A549 (cell line): ENCODE data around the gene BST2.

ENCODE experiments used
- CTCF ChIP-seq: fragments of >200 bp; sonication (Bioruptor Twin); formaldehyde crosslinking; IDR thresholded peaks from 3 replicates; pipeline ENCODE4 v1.5.1; 2016
- POLR2A ChIP-seq: IDR thresholded peaks from 2 replicates; pipeline ENCODE4 v1.6.1; 2012; ENCODE audit warnings: mild to moderate bottlenecking, low read length
- TF ChIP-seq, protein P1 (sequence below): fragments of >200 bp; sonication (Bioruptor Twin); formaldehyde crosslinking; IDR thresholded peaks from 3 replicates; pipeline ENCODE4 v1.6.1; 2016

GRCh38 chr19:17421942-17422341 lies 16.5 kb upstream of the BST2 start:
- no peak for TF ChIP-seq CTCF
- TF ChIP-seq POLR2A, result no peak
- TF ChIP-seq, protein P1, sequence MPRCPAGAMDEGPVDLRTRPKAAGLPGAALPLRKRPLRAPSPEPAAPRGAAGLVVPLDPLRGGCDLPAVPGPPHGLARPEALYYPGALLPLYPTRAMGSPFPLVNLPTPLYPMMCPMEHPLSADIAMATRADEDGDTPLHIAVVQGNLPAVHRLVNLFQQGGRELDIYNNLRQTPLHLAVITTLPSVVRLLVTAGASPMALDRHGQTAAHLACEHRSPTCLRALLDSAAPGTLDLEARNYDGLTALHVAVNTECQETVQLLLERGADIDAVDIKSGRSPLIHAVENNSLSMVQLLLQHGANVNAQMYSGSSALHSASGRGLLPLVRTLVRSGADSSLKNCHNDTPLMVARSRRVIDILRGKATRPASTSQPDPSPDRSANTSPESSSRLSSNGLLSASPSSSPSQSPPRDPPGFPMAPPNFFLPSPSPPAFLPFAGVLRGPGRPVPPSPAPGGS, result no peak
